Kidney tubule cell (primary cell): ENCODE measurements around the gene ZFP64.
"Not testable (repeated sequence)": the region's sequence is repeated elsewhere in the genome, so short reads cannot be mapped to it uniquely, and the experiment has no call there.

ENCODE experiments used
- DNase-seq: peaks from one replicate; pipeline ENCODE4 v3.0.0-alpha.2; 2018; ENCODE audit warnings: low spot score

ZFP64 gene

GRCh38 chr20:52204136-52204535 is 12.6 kb upstream of the ZFP64 start:
- no peak for DNase-seq

GRCh38 chr20:52201395-52201794 is 9.8 kb upstream of the ZFP64 start:
- no peak for DNase-seq

GRCh38 chr20:52200870-52201269 is 9.3 kb upstream of the ZFP64 start:
- no peak for DNase-seq

GRCh38 chr20:52196845-52197244 is 5.3 kb upstream of the ZFP64 start:
- DNase-seq, result no peak

GRCh38 chr20:52193886-52194545 is 2.4 kb upstream of the ZFP64 start:
- no peak for DNase-seq

- DNase-seq, result no peak
These were observed 1.6 kb upstream of the ZFP64 start for GRCh38 chr20:52193133-52193532.

GRCh38 chr20:52192719-52193007 is 1.1 kb upstream of the ZFP64 start:
- not testable (repeated sequence) for DNase-seq

- peak; percentile 59 for DNase-seq
These were observed 538 bp upstream of the ZFP64 start for GRCh38 chr20:52191916-52192718.

- DNase-seq, result peak; percentile 53
These were observed 995 bp downstream of the ZFP64 start for GRCh38 chr20:52190437-52191131.

GRCh38 chr20:52181766-52182165 is 9.8 kb downstream of the ZFP64 start:
- no peak for DNase-seq

GRCh38 chr20:52180180-52180840 is 11.3 kb downstream of the ZFP64 start:
- DNase-seq, result no peak

- DNase-seq, result no peak
These were observed 12.0 kb downstream of the ZFP64 start for GRCh38 chr20:52179331-52180179.

- DNase-seq, result no peak
These were observed 12.9 kb downstream of the ZFP64 start for GRCh38 chr20:52178691-52179090.

GRCh38 chr20:52175840-52176239 is 15.7 kb downstream of the ZFP64 start:
- no peak for DNase-seq

GRCh38 chr20:52172392-52173047 is 19.1 kb downstream of the ZFP64 start:
- DNase-seq, result no peak

GRCh38 chr20:52171025-52171424 is 20.6 kb downstream of the ZFP64 start:
- DNase-seq, result no peak

GRCh38 chr20:52168116-52168515 is 23.5 kb downstream of the ZFP64 start:
- DNase-seq, result no peak

- DNase-seq, result no peak
These were observed 24.2 kb downstream of the ZFP64 start for GRCh38 chr20:52167232-52167840.

GRCh38 chr20:52166150-52166549 is 25.4 kb downstream of the ZFP64 start:
- no peak for DNase-seq

- DNase-seq, result peak; percentile 24
These were observed 30.9 kb downstream of the ZFP64 start for GRCh38 chr20:52160621-52161204.
